Tibial nerve (tissue), 4 donors: ENCODE data around the gene PRR16.

Experiments
- CTCF ChIP-seq, 5 experiments: fragments of 200-600 bp in 3 of 5; fragments of 450-650 bp in 2 of 5; sonication (generic) in 3 of 5; IDR thresholded peaks; one replicate each; pipeline ENCODE4 v1.5.1; 2016 to 2019; ENCODE audit warnings: antibody characterized with exemption in 5 of 5, mild to moderate bottlenecking in 3 of 5, moderate library complexity in 2 of 5
- EP300 ChIP-seq, 2 donors: sonication (generic); formaldehyde crosslinking; IDR thresholded peaks; one replicate each; pipeline ENCODE4 v1.6.1; 2017; ENCODE audit warnings: antibody characterized with exemption in 2 of 2, mild to moderate bottlenecking in 1 of 2
- POLR2A ChIP-seq, 2 donors: fragments of 450-650 bp; IDR thresholded peaks; one replicate each; pipeline ENCODE4 v1.6.1; 2017; ENCODE audit warnings: antibody characterized with exemption in 2 of 2, mild to moderate bottlenecking in 2 of 2, moderate library complexity in 2 of 2

DNA sequence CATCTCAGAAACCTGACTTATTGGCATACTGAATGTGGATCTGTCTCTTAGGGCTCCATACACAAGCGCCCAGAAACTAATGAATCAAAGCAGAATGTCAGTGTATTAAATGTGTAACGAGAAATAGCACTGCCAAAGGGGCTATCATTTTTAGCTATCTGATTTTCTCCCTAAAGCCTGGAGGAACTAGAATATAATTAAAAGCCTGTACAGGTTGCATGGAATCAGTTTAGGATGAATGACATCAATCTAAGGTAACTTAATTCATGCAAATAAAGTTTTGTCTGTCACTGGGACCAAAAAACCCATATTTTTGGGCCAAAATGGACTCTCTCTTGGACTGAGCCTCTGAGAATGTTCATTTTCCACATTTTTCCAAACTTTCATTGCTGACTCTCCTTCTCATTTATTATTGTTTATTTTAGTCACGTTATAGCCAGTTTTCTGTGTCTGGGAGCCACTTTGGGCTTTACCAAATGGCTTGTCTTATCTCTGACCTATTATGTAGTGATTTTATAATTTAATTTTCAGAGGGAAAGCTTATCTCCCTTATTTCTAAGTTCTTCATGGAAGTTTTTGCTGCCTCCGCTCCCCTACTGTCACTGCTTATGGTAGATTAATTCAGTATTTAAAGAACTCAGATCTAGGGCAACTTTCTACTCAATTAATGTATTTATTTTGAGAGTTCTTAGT, 47.0 kb downstream of the PRR16 start:
- TF ChIP-seq POLR2A (IDR thresholded peaks at IDR 0.05) (no peak), EP300 (IDR thresholded peaks at IDR 0.05) (no peak), CTCF (IDR thresholded peaks at IDR 0.05) (no peak)
